BLaER1 treated with 17β-estradiol and CSF1 and Interleukin-3, amounts not matched to agents 10 nM and 100 nM (cell line): ENCODE data around the gene MRLN.

Experiments used
- H3K27ac ChIP-seq, 11 experiments: shearing (Covaris generic); formaldehyde crosslinking; 2 replicates each; pipeline ENCODE4 v1.8.1; 2022
- H3K27me3 ChIP-seq, 11 experiments: shearing (Covaris generic); formaldehyde crosslinking; 2 replicates each; pipeline ENCODE4 v1.8.1; 2022
- H3K36me3 ChIP-seq, 11 experiments: shearing (Covaris generic); formaldehyde crosslinking; 2 replicates each; pipeline ENCODE4 v1.8.1; 2022
- H3K4me1 ChIP-seq, 10 experiments: shearing (Covaris generic); formaldehyde crosslinking; 2 replicates each; pipeline ENCODE4 v1.8.1; 2022
- H3K4me2 ChIP-seq, 11 experiments: shearing (Covaris generic); formaldehyde crosslinking; 2 replicates each; pipeline ENCODE4 v1.8.1; 2022
- H3K4me3 ChIP-seq, 10 experiments: shearing (Covaris generic); formaldehyde crosslinking; 2 replicates each; pipeline ENCODE4 v1.8.1; 2022
- H3K9ac ChIP-seq, 11 experiments: shearing (Covaris generic); formaldehyde crosslinking; 2 replicates each; pipeline ENCODE4 v1.8.1; 2022
- H3K9me3 ChIP-seq, 11 experiments: shearing (Covaris generic); formaldehyde crosslinking; replicated peaks in 1 of 11; 2 replicates each; pipeline ENCODE4 v1.8.1; 2022
- H4K20me1 ChIP-seq, 11 experiments: shearing (Covaris generic); formaldehyde crosslinking; 2 replicates each; pipeline ENCODE4 v1.8.1; 2022
- Cebpa-rat ChIP-seq, 11 experiments: shearing (Covaris generic); IDR thresholded peaks; 2 replicates each; pipeline ENCODE4 v1.8.1; 2022

The MRLN gene

DNA sequence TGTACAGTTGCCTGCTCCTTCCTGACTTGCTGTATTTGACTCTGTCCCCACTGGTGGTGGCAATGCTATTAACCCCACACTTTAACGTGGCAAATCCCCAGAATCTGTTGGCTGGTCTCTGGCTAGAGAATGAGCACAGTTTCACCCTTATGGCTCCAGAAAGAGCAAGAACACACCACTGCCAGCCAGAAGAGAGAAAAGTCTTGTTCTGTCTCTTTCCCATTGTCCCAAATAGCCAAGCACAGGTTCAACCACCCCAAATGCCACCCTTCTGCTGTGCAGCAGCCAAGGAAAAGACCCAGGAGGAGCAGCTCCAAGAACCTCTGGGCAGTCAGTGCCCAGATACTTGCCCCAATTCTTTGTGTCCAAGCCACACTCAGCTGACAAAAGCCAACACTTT lies 54.9 kb downstream of the MRLN start:
- H3K4me2 ChIP-seq: no peak overlapping the region
- H3K4me3 ChIP-seq: no peak overlapping the region
- no peaks in the 10 kb centered on the region for H3K4me1 ChIP-seq
- H3K9ac ChIP-seq: no peak overlapping the region
- H3K9me3 ChIP-seq: peaks cover 0 to 7% (median 0%) of the 10 kb centered on the region in 11 experiments; a peak in 2 of 22 replicates
- TF ChIP-seq Cebpa-rat (IDR thresholded peaks at IDR 0.05): no peak
- H4K20me1 ChIP-seq: no peaks in the 10 kb centered on the region
- H3K27me3 ChIP-seq: no peaks in the 10 kb centered on the region
- no peaks in the 10 kb centered on the region for H3K36me3 ChIP-seq
- no peak overlapping the region for H3K27ac ChIP-seq

DNA sequence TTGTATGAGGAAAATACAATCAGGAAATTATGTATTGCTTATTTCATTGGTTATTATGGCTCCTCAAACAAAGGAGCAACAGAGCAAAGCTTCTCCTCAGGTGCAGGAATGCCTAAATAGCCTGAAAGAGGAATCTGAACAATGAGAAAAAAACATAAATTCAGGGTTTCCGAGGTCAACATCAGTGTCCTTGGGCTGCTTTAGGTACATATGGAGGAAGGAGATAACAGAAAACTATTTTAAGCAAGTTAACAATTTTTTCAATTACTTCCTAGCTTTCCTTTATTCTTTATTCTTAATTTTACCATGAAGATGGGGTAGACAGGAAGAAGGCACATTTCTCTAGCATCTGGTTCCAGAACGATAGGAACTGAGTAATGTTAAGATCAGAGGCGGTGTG lies 57.6 kb downstream of the MRLN start:
- Histone ChIP-seq H3K4me1 (no peaks in the 10 kb centered on the region), H3K36me3 (no peaks in the 10 kb centered on the region)
- no peak for TF ChIP-seq Cebpa-rat (IDR thresholded peaks at IDR 0.05)

DNA sequence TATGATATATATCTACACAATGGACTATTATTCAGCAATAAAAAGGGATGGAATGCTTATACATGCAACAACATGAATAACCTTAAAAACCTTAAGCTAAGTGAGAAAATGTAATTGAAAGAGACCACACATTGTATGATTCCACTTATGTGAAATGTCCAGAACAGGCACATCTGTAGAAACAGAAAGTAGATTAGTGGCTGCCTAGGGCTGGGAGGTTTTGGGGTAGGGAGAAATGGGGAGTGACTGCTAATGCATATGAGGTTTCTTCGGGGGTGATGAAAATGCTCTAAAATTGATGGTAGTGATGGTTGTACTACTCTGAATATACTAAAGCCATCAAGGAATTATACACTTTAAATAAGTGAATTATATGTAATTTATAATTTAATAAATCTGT lies 58.3 kb downstream of the MRLN start:
- Histone ChIP-seq H3K4me3 (no peak overlapping the region), H3K27ac (no peak overlapping the region), H3K36me3 (no peaks in the 10 kb centered on the region), H4K20me1 (no peaks in the 10 kb centered on the region), H3K9me3 (peaks cover 0 to 7% (median 0%) of the 10 kb centered on the region in 11 experiments; a peak in 2 of 22 replicates), H3K4me1 (no peaks in the 10 kb centered on the region), H3K9ac (no peak overlapping the region), H3K27me3 (no peaks in the 10 kb centered on the region), H3K4me2 (no peak overlapping the region)
- no peak for TF ChIP-seq Cebpa-rat (IDR thresholded peaks at IDR 0.05)

More for the DNA sequence above, 57.6 kb downstream of the MRLN start:
- no peak overlapping the region for H3K4me3 ChIP-seq
- H3K4me2 ChIP-seq: no peak overlapping the region
- H3K9ac ChIP-seq: no peak overlapping the region
- H3K9me3 ChIP-seq: peaks cover 0 to 7% (median 0%) of the 10 kb centered on the region in 11 experiments; a peak in 2 of 22 replicates
- no peaks in the 10 kb centered on the region for H4K20me1 ChIP-seq
- no peaks in the 10 kb centered on the region for H3K27me3 ChIP-seq
- H3K27ac ChIP-seq: no peak overlapping the region

DNA sequence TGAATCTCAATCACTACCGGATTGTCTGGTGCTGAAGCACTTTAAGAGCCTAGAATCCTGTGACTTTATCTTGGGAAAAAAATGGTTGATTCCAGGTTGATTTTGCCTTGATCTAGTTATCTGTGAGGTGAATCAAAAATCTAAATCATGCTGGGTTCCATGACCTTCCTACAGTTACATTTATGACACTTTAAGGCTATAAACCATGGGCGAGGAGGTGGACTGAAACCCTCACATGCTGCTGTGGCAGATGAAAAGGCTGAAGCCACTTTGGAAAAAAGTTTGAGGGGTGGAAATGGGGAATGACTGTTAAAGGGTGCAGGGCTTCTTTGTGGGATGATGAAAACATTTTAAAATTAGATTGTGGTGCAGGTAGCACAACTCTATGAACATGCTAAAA lies 61.1 kb downstream of the MRLN start:
- TF ChIP-seq Cebpa-rat (IDR thresholded peaks at IDR 0.05): no peak
- Histone ChIP-seq H3K27me3 (no peaks in the 10 kb centered on the region), H3K9ac (no peak overlapping the region), H3K27ac (no peak overlapping the region), H4K20me1 (no peaks in the 10 kb centered on the region), H3K4me3 (no peak overlapping the region), H3K4me2 (no peak overlapping the region), H3K9me3 (peaks cover 0 to 7% (median 0%) of the 10 kb centered on the region in 11 experiments; a peak in 2 of 22 replicates), H3K36me3 (no peaks in the 10 kb centered on the region), H3K4me1 (peaks cover 0 to 15% (median 0%) of the 10 kb centered on the region in 10 experiments; a peak in 3 of 20 replicates)

DNA sequence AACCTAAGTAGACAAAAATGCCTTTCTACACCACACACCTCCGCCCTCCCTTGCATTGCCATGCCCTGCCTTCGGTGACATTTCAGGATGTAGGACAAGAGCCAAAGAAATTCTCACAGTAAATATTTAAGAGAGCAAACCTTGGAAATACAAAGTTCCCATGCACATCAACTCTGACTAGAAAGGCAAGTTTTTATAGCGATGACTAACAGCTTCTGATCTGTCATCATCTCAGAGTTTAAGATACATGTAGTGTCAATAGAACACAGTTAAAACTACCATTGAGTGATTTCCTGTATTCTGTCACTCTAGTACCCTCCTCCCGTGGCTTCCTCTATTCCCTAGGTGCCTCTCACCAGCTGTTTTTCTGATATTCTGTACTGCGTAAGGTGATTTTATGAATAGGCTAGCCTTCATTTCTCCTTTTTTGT lies 64.3 kb downstream of the MRLN start:
- Histone ChIP-seq H3K9me3 (no peaks in the 10 kb centered on the region), H3K4me1 (peaks cover 0 to 15% (median under 1%) of the 10 kb centered on the region in 10 experiments; a peak in 7 of 20 replicates), H3K27me3 (no peaks in the 10 kb centered on the region), H3K4me2 (peak overlapping the region in 2 of 11 experiments; percentile 3 to 25; a peak in 2 of 22 replicates), H3K27ac (no peak overlapping the region), H4K20me1 (no peaks in the 10 kb centered on the region), H3K36me3 (no peaks in the 10 kb centered on the region), H3K4me3 (no peak overlapping the region), H3K9ac (no peak overlapping the region)
- TF ChIP-seq Cebpa-rat (IDR thresholded peaks at IDR 0.05): no peak

DNA sequence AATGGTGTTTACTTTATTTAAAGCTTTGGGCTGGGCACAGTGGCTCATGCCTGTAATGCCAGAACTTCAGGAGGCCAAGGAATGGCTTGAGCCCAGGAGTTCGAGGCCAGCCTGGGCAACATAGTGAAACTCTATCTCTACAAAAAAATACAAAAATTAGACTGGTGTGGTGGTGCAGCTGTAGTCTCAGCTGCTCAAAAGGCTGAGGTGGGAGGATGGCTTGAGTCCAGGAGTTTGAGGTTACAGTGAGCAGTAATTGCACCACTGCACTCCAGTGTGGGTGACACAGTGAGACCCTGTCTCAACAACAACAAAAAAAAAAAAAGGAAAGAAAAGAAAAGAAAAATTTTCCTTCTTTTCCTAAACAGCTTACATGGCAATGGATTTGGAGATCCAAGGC lies 65.6 kb downstream of the MRLN start:
- no peak for TF ChIP-seq Cebpa-rat (IDR thresholded peaks at IDR 0.05)
- Histone ChIP-seq H3K4me2 (no peak overlapping the region), H3K36me3 (no peaks in the 10 kb centered on the region), H3K27ac (no peak overlapping the region), H3K27me3 (no peaks in the 10 kb centered on the region), H4K20me1 (no peaks in the 10 kb centered on the region), H3K4me1 (peaks cover 0 to 18% (median 5%) of the 10 kb centered on the region in 10 experiments; a peak in 9 of 20 replicates), H3K9ac (no peak overlapping the region), H3K9me3 (no peaks in the 10 kb centered on the region), H3K4me3 (no peak overlapping the region)
